Trophoblast cell (in vitro differentiated cells and primary cell): Measurements from ENCODE around the gene FHL2.

Experiments used
- DNase-seq, 2 donors: peaks; one replicate each; pipeline ENCODE4 v3.0.0-alpha.2; 2016
- H2AFZ ChIP-seq: 2 replicates; pipeline ENCODE4 v1.6.1; 2013; ENCODE audit warnings: low read length, moderate library complexity, mild to moderate bottlenecking; ENCODE audit not compliant: insufficient read depth, poor library complexity
- H2AK5ac ChIP-seq: 2 replicates; pipeline ENCODE4 v1.6.1; 2013; ENCODE audit warnings: mild to moderate bottlenecking, low read length
- H2BK120ac ChIP-seq: 2 replicates; pipeline ENCODE4 v1.6.1; 2013; ENCODE audit warnings: low read length, mild to moderate bottlenecking, moderate library complexity; ENCODE audit not compliant: insufficient read depth, poor library complexity
- H2BK12ac ChIP-seq: 2 replicates; pipeline ENCODE4 v1.6.1; 2013; ENCODE audit warnings: mild to moderate bottlenecking, low read length, moderate library complexity
- H2BK5ac ChIP-seq: 2 replicates; pipeline ENCODE4 v1.6.1; 2013; ENCODE audit warnings: low read length, low read depth, moderate library complexity, mild to moderate bottlenecking; ENCODE audit not compliant: poor library complexity
- H3K14ac ChIP-seq: 2 replicates; pipeline ENCODE4 v1.6.1; 2013; ENCODE audit warnings: mild to moderate bottlenecking, low read length
- H3K18ac ChIP-seq: 2 replicates; pipeline ENCODE4 v1.6.1; 2013; ENCODE audit warnings: mild to moderate bottlenecking, low read length
- H3K23ac ChIP-seq: 2 replicates; pipeline ENCODE4 v1.6.1; 2013; ENCODE audit warnings: low read length
- H3K27ac ChIP-seq: 2 replicates; pipeline ENCODE4 v1.5.1; 2013; ENCODE audit warnings: low read depth, mild to moderate bottlenecking, inconsistent platforms, low read length, moderate library complexity
- H3K27me3 ChIP-seq: 2 replicates; pipeline ENCODE4 v1.6.1; 2013; ENCODE audit warnings: inconsistent platforms, mild to moderate bottlenecking, low read length, moderate library complexity; ENCODE audit not compliant: insufficient read depth
- H3K36me3 ChIP-seq, 2 experiments: 1 replicate in 1 of 2; 2 replicates in 1 of 2; pipeline ENCODE4 v1.6.1; 2013; ENCODE audit warnings: low read length in 2 of 2, mild to moderate bottlenecking in 2 of 2, moderate library complexity in 1 of 2; ENCODE audit not compliant: insufficient read depth in 2 of 2, control insufficient read depth in 1 of 2
- H3K4ac ChIP-seq: 2 replicates; pipeline ENCODE4 v1.6.1; 2013; ENCODE audit warnings: low read depth, mild to moderate bottlenecking, low read length, moderate library complexity
- H3K4me1 ChIP-seq, 2 experiments: 1 replicate in 1 of 2; 2 replicates in 1 of 2; pipeline ENCODE4 v1.6.1; 2013; ENCODE audit warnings: low read length in 2 of 2, mild to moderate bottlenecking in 2 of 2, moderate library complexity in 1 of 2; ENCODE audit not compliant: insufficient read depth in 2 of 2, control insufficient read depth in 1 of 2
- H3K4me2 ChIP-seq: 2 replicates; pipeline ENCODE4 v1.6.1; 2013; ENCODE audit warnings: inconsistent platforms, mild to moderate bottlenecking, low read length, moderate library complexity
- H3K4me3 ChIP-seq: 2 replicates; pipeline ENCODE4 v1.5.1; 2013; ENCODE audit warnings: mild to moderate bottlenecking, low read depth, low read length, inconsistent platforms
- H3K79me1 ChIP-seq: one replicate; pipeline ENCODE4 v1.6.1; 2013; ENCODE audit warnings: low read length
- H3K79me2 ChIP-seq: 2 replicates; pipeline ENCODE4 v1.6.1; 2013; ENCODE audit warnings: low read length, mild to moderate bottlenecking; ENCODE audit not compliant: control insufficient read depth, insufficient read depth, poor library complexity
- H3K9ac ChIP-seq: 2 replicates; pipeline ENCODE4 v1.6.1; 2013; ENCODE audit warnings: mild to moderate bottlenecking, low read length
- H3K9me3 ChIP-seq: 2 replicates; pipeline ENCODE4 v1.6.1; 2013; ENCODE audit warnings: low read depth, mild to moderate bottlenecking, control low read depth, inconsistent platforms, low read length; ENCODE audit not compliant: insufficient read depth
- H4K12ac ChIP-seq: 2 replicates; pipeline ENCODE4 v1.6.1; 2013; ENCODE audit warnings: low read depth, mild to moderate bottlenecking, low read length, moderate library complexity
- H4K8ac ChIP-seq: 2 replicates; pipeline ENCODE4 v1.6.1; 2013; ENCODE audit warnings: low read depth, mild to moderate bottlenecking, low read length, moderate library complexity
- H4K91ac ChIP-seq: one replicate; pipeline ENCODE4 v1.6.1; 2013; ENCODE audit warnings: low read depth, mild to moderate bottlenecking, low read length, moderate library complexity
- WGBS: extraction: QIAGEN DNeasy Blood & Tissue Kit; methylation state at CpG from one replicate; pipeline ENCODE4 v1.1.7; 2013; ENCODE audit warnings: missing lambda C conversion rate; ENCODE audit not compliant: insufficient read length, insufficient coverage; ENCODE audit errors: extremely low coverage; 5-methylcytosine and 5-hydroxymethylcytosine counted together

Gene FHL2

DNA sequence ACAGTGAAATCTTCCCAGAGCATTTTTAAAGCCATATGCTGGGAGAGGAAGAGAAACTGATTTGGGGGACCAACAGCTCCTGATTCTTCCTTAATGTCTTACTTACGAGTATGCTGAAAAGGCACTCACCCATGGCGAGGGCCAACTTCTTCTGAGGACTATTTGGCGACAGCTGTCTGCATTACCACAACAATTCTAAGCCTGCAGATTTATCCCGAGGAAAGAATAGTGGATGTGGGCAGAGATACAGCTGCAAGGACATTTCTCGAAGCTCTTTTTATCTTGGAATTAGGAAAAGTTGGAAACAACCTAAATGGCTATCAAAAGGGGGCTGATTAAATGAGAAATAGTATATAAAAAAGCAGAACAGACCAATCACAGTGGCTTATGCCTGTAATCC lies 40.3 kb upstream of the FHL2 start:
- Histone ChIP-seq H4K8ac (no peak overlapping the region), H2AK5ac (no peak overlapping the region), H3K4me2 (no peak overlapping the region), H3K36me3 (no peaks in the 10 kb centered on the region), H3K9me3 (no peaks in the 10 kb centered on the region), H2BK12ac (no peak overlapping the region), H2BK120ac (no peak overlapping the region), H3K9ac (no peak overlapping the region), H3K79me2 (peaks cover 2% of the 10 kb centered on the region), H4K12ac (no peak overlapping the region), H3K18ac (no peak overlapping the region), H3K23ac (no peak overlapping the region), H3K79me1 (peaks cover 19% of the 10 kb centered on the region), H3K4ac (no peak overlapping the region), H2AFZ (no peak overlapping the region), H3K27ac (no peak overlapping the region), H3K4me3 (no peak overlapping the region), H3K27me3 (no peaks in the 10 kb centered on the region), H3K4me1 (peaks cover 23 to 36% of the 10 kb centered on the region in 2 experiments), H3K14ac (no peak overlapping the region), H4K91ac (no peak overlapping the region), H2BK5ac (no peak overlapping the region)
- peak; percentile 21 to 37 for DNase-seq
- no CpG with 5 or more reads among the region's 5 CpGs for WGBS

DNA sequence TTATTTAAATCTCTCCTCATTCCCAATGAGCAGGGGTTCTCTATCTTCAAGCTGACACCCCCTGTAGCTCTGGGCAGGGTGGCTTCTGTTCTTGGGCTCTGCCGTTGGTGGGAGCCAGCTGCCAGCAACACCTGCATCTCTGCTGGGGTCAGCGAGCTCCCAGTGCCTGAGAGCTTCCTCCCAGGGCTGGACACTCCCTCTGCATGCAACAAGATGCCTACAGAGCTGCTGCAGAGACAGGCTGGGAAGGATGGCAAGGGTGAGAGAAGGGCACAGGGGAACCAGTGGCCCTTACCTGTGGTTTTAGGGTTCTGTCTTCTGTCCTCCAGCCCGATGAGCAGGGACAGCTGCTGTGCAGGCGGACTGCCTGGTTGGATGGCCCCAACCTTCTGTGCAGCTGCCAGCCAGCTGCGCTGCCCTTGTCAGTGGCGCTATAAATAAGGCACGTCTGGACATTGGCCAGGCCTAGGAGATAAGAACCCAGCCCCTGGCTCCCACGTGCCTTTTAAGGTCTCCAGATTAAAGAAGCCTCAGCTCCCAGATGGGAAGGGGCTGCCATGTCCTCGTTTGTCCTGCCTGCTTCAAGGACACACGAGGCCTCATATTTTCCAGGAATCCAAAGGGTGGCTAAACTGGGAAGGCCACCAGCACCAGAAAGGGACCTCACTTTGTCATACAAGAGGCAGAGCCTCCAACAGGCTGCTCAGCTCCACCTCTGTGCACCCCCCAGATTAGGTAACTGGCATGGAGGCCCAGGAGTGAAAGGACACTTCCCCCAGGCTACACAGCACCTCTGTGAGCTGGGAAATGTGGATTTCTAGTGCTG lies 39.5 kb upstream of the FHL2 start:
- Histone ChIP-seq H3K14ac (no peak overlapping the region), H3K4me3 (no peak overlapping the region), H2AK5ac (no peak overlapping the region), H3K4ac (no peak overlapping the region), H3K4me1 (peaks cover 16 to 27% of the 10 kb centered on the region in 2 experiments), H4K8ac (no peak overlapping the region), H2BK5ac (no peak overlapping the region), H4K91ac (no peak overlapping the region), H3K9me3 (no peaks in the 10 kb centered on the region), H3K27ac (no peak overlapping the region), H3K4me2 (no peak overlapping the region), H3K79me1 (peaks cover 12% of the 10 kb centered on the region), H3K18ac (no peak overlapping the region), H3K36me3 (no peaks in the 10 kb centered on the region), H3K27me3 (no peaks in the 10 kb centered on the region), H2BK12ac (no peak overlapping the region), H2AFZ (peak overlapping the region; percentile 24), H3K9ac (no peak overlapping the region), H3K79me2 (no peaks in the 10 kb centered on the region), H4K12ac (no peak overlapping the region), H3K23ac (no peak overlapping the region), H2BK120ac (no peak overlapping the region)
- no CpG with 5 or more reads among the region's 10 CpGs for WGBS
- DNase-seq, result no peak

DNA sequence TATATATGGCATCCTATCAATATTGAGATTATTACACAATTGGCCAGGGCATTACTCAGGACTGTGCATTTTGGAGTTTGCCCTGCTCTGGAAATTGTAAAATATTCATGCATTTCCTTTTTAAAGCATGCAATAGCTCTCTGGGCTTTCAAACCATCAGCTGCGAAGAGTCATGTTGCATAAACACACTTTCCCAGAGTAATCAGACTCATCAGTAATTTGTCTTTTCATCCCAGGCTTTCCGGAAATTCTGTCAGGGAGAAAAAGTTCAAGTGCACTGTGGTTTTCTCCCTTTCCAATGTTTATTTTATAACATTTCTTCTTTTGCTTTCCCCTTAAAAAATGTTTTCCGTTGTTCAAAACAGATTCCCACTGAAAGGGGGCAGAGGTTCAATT lies 38.9 kb upstream of the FHL2 start:
- H3K23ac ChIP-seq, result no peak overlapping the region

DNA sequence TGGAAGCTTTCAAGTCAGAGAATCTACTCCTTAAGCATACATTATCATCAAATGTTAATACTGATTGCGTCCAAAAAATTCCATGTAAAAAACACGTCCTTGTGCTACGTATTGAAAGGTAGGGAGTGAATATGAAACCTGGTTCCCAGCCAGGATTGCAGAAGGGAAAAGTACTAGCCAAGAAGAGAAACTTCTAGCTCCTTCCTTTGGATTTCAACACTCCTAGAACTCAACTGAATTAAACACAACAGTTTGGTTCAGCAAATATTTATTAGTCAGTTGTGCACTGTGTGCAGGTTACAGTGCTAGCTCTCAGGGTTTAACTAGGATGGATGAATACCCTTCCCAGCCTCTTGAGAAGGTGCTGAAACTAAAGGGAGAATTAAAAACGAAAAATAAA lies 33.9 kb upstream of the FHL2 start:
- H2AFZ ChIP-seq, result no peak overlapping the region
- H4K12ac ChIP-seq, result no peak overlapping the region
- H3K4me1 ChIP-seq, result no peaks in the 10 kb centered on the region
- no peaks in the 10 kb centered on the region for H3K27me3 ChIP-seq
- no peak overlapping the region for H3K4me2 ChIP-seq
- no peak overlapping the region for H4K8ac ChIP-seq
- no peak overlapping the region for H3K18ac ChIP-seq
- no peaks in the 10 kb centered on the region for H3K9me3 ChIP-seq
- H3K14ac ChIP-seq, result no peak overlapping the region
- no peak overlapping the region for H4K91ac ChIP-seq
- H3K4me3 ChIP-seq, result no peak overlapping the region
- no peak overlapping the region for H3K9ac ChIP-seq
- no peak overlapping the region for H2BK120ac ChIP-seq
- H3K27ac ChIP-seq, result no peak overlapping the region
- no peak overlapping the region for H3K23ac ChIP-seq
- H2AK5ac ChIP-seq, result no peak overlapping the region
- no CpG with 5 or more reads among the region's 4 CpGs for WGBS
- H3K4ac ChIP-seq, result no peak overlapping the region
- no peak for DNase-seq
- no peaks in the 10 kb centered on the region for H3K79me2 ChIP-seq
- H3K36me3 ChIP-seq, result no peaks in the 10 kb centered on the region
- peaks cover 2% of the 10 kb centered on the region for H3K79me1 ChIP-seq
- no peak overlapping the region for H2BK12ac ChIP-seq
- no peak overlapping the region for H2BK5ac ChIP-seq

More for the DNA sequence above, 38.9 kb upstream of the FHL2 start:
- Histone ChIP-seq H4K12ac (no peak overlapping the region), H3K14ac (no peak overlapping the region), H4K91ac (no peak overlapping the region), H3K4ac (no peak overlapping the region), H4K8ac (no peak overlapping the region), H3K79me1 (peaks cover 8% of the 10 kb centered on the region), H2AK5ac (no peak overlapping the region), H2BK12ac (no peak overlapping the region), H3K4me1 (peaks cover 10 to 22% of the 10 kb centered on the region in 2 experiments), H3K9ac (no peak overlapping the region), H3K18ac (no peak overlapping the region), H3K4me3 (no peak overlapping the region), H3K79me2 (no peaks in the 10 kb centered on the region), H2BK120ac (no peak overlapping the region), H3K36me3 (no peaks in the 10 kb centered on the region), H3K9me3 (no peaks in the 10 kb centered on the region), H3K27ac (no peak overlapping the region), H2AFZ (no peak overlapping the region), H2BK5ac (no peak overlapping the region), H3K27me3 (no peaks in the 10 kb centered on the region), H3K4me2 (no peak overlapping the region)
- no peak for DNase-seq
- no CpG with 5 or more reads among the region's 3 CpGs for WGBS
